Prostate gland (tissue), 2 donors: ENCODE measurements around the gene LNX2.

Experiments used
- POLR2A ChIP-seq: fragments of 450-650 bp; IDR thresholded peaks from one replicate; pipeline ENCODE4 v1.6.1; 2016; ENCODE audit warnings: antibody characterized with exemption, mild to moderate bottlenecking
- POLR2AphosphoS5 ChIP-seq: sonication (generic); formaldehyde crosslinking; IDR thresholded peaks from one replicate; pipeline ENCODE4 v1.6.1; 2017; ENCODE audit warnings: antibody characterized with exemption
- TF ChIP-seq, protein P1 (sequence below), 4 experiments: fragments of 200-600 bp in 2 of 4; fragments of 450-650 bp in 2 of 4; sonication (generic) in 2 of 4; IDR thresholded peaks; 1 replicate in 3 of 4; 2 replicates in 1 of 4; pipeline ENCODE4 v1.5.1; 2016 to 2019; ENCODE audit warnings: antibody characterized with exemption in 4 of 4, mild to moderate bottlenecking in 2 of 4, moderate library complexity in 2 of 4

DNA sequence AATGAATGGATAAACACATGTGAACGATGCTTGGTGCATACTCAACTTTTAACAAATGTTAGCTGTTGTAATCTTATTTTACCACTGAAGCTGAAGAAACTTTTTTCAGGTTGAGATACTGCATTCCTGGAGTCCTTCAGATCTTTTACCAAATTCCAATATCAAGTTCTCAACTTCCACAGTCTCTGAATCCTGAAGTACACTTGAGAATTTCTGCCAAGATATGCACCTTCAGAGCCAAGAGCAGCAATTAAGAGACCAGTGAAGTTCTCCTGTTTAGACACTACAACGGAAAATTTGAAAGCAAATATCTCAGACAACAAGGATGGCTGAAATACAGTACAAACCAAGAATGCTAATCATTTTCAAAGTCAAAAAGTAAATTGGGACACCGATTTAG lies 85.3 kb downstream of the LNX2 start:
- TF ChIP-seq, protein P1, sequence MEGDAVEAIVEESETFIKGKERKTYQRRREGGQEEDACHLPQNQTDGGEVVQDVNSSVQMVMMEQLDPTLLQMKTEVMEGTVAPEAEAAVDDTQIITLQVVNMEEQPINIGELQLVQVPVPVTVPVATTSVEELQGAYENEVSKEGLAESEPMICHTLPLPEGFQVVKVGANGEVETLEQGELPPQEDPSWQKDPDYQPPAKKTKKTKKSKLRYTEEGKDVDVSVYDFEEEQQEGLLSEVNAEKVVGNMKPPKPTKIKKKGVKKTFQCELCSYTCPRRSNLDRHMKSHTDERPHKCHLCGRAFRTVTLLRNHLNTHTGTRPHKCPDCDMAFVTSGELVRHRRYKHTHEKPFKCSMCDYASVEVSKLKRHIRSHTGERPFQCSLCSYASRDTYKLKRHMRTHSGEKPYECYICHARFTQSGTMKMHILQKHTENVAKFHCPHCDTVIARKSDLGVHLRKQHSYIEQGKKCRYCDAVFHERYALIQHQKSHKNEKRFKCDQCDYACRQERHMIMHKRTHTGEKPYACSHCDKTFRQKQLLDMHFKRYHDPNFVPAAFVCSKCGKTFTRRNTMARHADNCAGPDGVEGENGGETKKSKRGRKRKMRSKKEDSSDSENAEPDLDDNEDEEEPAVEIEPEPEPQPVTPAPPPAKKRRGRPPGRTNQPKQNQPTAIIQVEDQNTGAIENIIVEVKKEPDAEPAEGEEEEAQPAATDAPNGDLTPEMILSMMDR (IDR thresholded peaks at IDR 0.05) = no peak
- TF ChIP-seq POLR2A (no peak), POLR2AphosphoS5 (no peak)
